ENCODE data around the gene ZNF169. TPM values are rescaled to one million over a fixed set of nuclear protein-coding genes. Genes with fewer than 3 reads are reported as not detected.

ZNF169 gene
- total and polyA plus RNA-seq, 2 of the 8 experiments (the other 6 are each of a cell fraction or from before 2014, with no cell fraction given): 7.0 to 9.0 TPM

DNA sequence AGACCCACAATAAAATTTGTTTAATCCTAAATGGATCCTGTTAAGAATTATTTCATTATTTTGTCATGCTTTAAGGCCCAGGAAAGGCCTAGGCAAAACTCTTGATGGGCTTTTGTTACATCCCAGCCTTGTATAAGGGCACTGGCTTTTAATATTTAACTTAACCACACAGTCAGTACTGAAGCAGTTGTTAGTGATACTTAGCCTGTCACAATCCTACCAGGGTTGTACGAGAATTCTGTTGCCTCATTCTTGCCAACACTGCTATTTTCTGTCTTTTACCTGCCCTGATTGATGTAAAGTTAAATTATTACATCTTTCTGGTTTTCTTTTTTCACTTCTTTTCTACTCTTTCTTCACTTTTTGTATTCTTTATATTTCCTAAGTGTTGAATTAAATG, 10.9 kb downstream of the ZNF169 start:
- Histone ChIP-seq H3K79me1 (ENCODE audit: low read depth, low read length) (peaks cover 2% of the 10 kb centered on the region; the same call in 1 of the 2 replicates), H3K4ac (replicated peaks; ENCODE audit: insufficient read length, low read depth, low read length) (no peak overlapping the region), H2BK20ac (ENCODE audit: low read length) (no peak overlapping the region), H3K14ac (ENCODE audit: insufficient read length) (no peak overlapping the region), H2BK15ac (ENCODE audit: low read length) (no peak overlapping the region), H4K91ac (replicated peaks; ENCODE audit: insufficient read length, low read length) (no peak overlapping the region), H3K23me2 (ENCODE audit: low read depth, low read length) (no peaks in the 10 kb centered on the region), H3K23ac (ENCODE audit: insufficient read length) (no peak overlapping the region), H3K18ac (ENCODE audit: extremely low read depth, low read length) (no peak overlapping the region), H3K4me2 (ENCODE audit: insufficient read depth in 1 of 2, low read depth in 2 of 2, low read length in 2 of 2) (no peak overlapping the region), H4K5ac (ENCODE audit: insufficient read length, low read depth, low read length) (no peak overlapping the region), H3K79me2 (ENCODE audit: control insufficient read depth in 1 of 2, insufficient read depth in 2 of 2, low read length in 2 of 2) (peaks cover 0 to 8% of the 10 kb centered on the region in 2 experiments; a peak in 1 of 4 replicates), H3K56ac (replicated peaks; ENCODE audit: insufficient read length, low read depth, low read length) (no peak overlapping the region), H2AK5ac (ENCODE audit: low read depth, low read length) (no peak overlapping the region), H3K27ac (ENCODE audit: low read depth, low read length) (no peak overlapping the region), H3K36me3 (ENCODE audit: control insufficient read depth in 2 of 4, insufficient read depth in 4 of 4, low read length in 3 of 4) (0 out of 8 replicates have a peak, but pooled peaks cover 0 to 4% (median 0%) of the 10 kb centered on the region in 4 experiments), H2BK5ac (ENCODE audit: low read depth, low read length) (no peak overlapping the region), H3K4me1 (replicated peaks in 1 of 4; ENCODE audit: control insufficient read depth in 3 of 4, insufficient read depth in 4 of 4, low read length in 3 of 4) (no peaks in the 10 kb centered on the region), H2BK12ac (ENCODE audit: low read depth, low read length) (no peak overlapping the region), H3K9ac (replicated peaks in 1 of 4; ENCODE audit: extremely low read depth in 1 of 4, low read depth in 3 of 4, low read length in 3 of 4) (no peak overlapping the region; a peak in 1 of 7 replicates), H2AFZ (ENCODE audit: low read length) (no peak overlapping the region), H3K9me3 (ENCODE audit: insufficient read depth in 2 of 2, low read depth in 1 of 2, low read length in 1 of 2) (peaks cover 16 to 22% of the 10 kb centered on the region in 2 experiments), H2BK120ac (replicated peaks; ENCODE audit: low read depth, low read length) (no peak overlapping the region), H4K20me1 (replicated peaks in 1 of 2; ENCODE audit: control insufficient read depth in 1 of 2, insufficient read depth in 2 of 2, low read length in 2 of 2) (no peaks in the 10 kb centered on the region), H3K4me3 (ENCODE audit: extremely low read depth in 1 of 4, insufficient read depth in 2 of 4, low read depth in 3 of 4, low read length in 4 of 4) (no peak overlapping the region), H3K27me3 (replicated peaks in 1 of 4; ENCODE audit: control insufficient read depth in 3 of 4, extremely low read depth in 1 of 4, insufficient read depth in 3 of 4, low read length in 3 of 4) (no peaks in the 10 kb centered on the region), H4K8ac (ENCODE audit: extremely low read depth, insufficient read depth, low read length) (no peak overlapping the region)
- WGBS, 2 experiments (ENCODE audit: extremely low coverage in 1 of 2, insufficient coverage in 1 of 2, insufficient read length in 1 of 2, insufficient replicate concordance in 2 of 2, low coverage in 1 of 2, low lambda C conversion rate in 2 of 2, missing lambda C conversion rate in 1 of 2): 96% methylated on average over 1 of the region's 1 CpG; no CpG with 5 or more reads in 1 of the 2 experiments
- no peak for DNase-seq (ENCODE audit: low read depth in 1 of 2, low spot score in 2 of 2)
- POLR2A ChIA-PET (ENCODE audit: partially characterized antibody): no interaction called here
- FAIRE-seq: no peak
- CTCF ChIA-PET (ENCODE audit: partially characterized antibody): no interaction called here
- TF ChIP-seq POLR2A (IDR thresholded peaks at IDR 0.05; ENCODE audit: control extremely low read depth in 1 of 2, low read depth in 2 of 2, low read length in 2 of 2): no peak
- no peak for TF ChIP-seq SP4 (IDR thresholded peaks at IDR 0.05; ENCODE audit: low read length)
- no peak for TF ChIP-seq SP2 (IDR thresholded peaks at IDR 0.05; ENCODE audit: low read length)
- TF ChIP-seq NRF1 (IDR thresholded peaks at IDR 0.05; ENCODE audit: low read depth, low read length): no peak
- TF ChIP-seq TBP (IDR thresholded peaks at IDR 0.05; ENCODE audit: low read depth, low read length): no peak
- TF ChIP-seq CBX8 (IDR thresholded peaks at IDR 0.05; ENCODE audit: borderline replicate concordance, low read depth, low read length): no peak
- no peak for TF ChIP-seq CREB1 (IDR thresholded peaks at IDR 0.05)
- TF ChIP-seq HDAC6 (IDR thresholded peaks at IDR 0.05; ENCODE audit: low read depth, low read length): no peak
- TF ChIP-seq TCF12 (IDR thresholded peaks at IDR 0.05; ENCODE audit: low read depth, low read length): no peak
- TF ChIP-seq, protein P1, sequence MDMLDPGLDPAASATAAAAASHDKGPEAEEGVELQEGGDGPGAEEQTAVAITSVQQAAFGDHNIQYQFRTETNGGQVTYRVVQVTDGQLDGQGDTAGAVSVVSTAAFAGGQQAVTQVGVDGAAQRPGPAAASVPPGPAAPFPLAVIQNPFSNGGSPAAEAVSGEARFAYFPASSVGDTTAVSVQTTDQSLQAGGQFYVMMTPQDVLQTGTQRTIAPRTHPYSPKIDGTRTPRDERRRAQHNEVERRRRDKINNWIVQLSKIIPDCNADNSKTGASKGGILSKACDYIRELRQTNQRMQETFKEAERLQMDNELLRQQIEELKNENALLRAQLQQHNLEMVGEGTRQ (IDR thresholded peaks at IDR 0.05; ENCODE audit: low read length): no peak
- TF ChIP-seq ZNF274 (IDR thresholded peaks at IDR 0.05; ENCODE audit: borderline replicate concordance, extremely low read depth, low read length): no peak
- TF ChIP-seq RXRA (IDR thresholded peaks at IDR 0.05; ENCODE audit: insufficient read depth, low read depth, low read length): no peak
- TF ChIP-seq SUZ12 (IDR thresholded peaks at IDR 0.05; ENCODE audit: low read length): no peak

Measured in H1 (cell line).